Epidermal melanocyte (primary cell): ENCODE measurements around the gene HOXC9.
"Not testable (repeated sequence)": the region's sequence is repeated elsewhere in the genome, so short reads cannot be mapped to it uniquely, and the experiment has no call there.

ENCODE experiments used
- DNase-seq: peaks from one replicate; pipeline ENCODE4 v3.0.0; 2011; ENCODE audit warnings: low spot score; ENCODE audit not compliant: insufficient read length

HOXC9 gene

GRCh38 chr12:54037360-54038283, 37.7 kb downstream of the HOXC9 start:
- no peak for DNase-seq

- no peak for DNase-seq
Observed at GRCh38 chr12:54038284-54038870, 38.4 kb downstream of the HOXC9 start.

DNA sequence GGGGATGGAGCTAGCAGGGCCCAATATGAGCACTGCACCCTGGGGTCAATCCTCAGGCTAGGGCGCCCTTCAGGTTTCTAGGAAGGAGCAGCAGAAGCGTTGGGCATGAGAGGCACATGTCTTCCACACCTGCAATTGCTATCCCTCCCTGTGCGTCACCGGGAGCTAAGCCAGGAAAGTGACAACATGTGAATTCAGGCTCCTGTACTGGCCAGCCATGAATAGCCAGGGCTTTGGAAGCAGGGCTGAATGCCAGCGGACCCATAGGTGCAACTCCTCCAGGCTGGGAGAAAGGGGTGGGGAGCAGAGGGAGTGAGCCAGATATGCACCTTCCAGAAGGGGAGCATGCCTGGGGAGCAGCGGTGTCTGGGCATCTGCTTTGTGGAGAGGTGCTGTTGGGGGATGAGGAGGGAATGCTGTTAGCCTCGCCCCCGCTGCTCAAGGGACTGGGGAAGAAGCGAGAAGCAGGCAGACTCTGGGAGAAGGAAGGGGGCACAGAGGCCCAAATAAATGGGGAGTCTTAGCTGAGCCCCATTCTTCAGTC, 39.0 kb downstream of the HOXC9 start:
- DNase-seq, result no peak

GRCh38 chr12:54039417-54040147, 39.6 kb downstream of the HOXC9 start:
- DNase-seq, result no peak

DNA sequence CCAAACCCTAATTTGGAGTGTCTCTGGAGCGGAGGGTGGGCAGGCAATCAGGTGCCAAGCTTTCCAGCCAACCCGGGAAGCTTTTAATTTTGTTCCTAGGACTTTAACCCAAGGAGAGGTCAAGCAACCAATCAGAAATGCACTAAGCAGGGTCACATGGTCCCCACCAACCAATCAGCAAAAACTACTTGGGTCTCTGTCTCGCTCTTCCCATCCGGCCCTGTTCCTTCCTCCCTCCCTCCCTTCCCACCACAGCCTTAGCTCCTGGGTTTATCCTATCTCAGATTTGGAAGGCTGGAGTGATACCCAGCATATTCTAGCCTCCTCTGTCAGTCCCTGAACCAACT, 40.2 kb downstream of the HOXC9 start:
- no peak for DNase-seq

DNA sequence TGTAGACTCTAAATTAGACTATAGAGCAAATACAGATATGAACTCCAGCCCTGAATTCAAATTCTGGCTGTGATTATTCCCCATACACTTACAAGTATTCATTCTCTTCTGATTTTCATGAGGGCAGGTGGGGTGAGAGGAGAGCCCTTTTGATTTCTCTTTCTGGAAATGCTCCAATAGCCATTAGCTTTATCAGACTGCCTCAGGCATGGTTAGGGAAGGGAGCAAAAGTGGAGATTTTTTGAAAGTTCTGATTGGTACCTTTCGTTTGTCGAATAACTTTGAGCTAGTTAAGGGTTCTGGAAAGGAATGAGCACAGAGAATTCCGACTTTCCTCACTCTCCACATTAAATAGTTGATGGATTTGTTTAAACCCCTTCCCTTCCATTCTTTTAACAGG, 40.7 kb downstream of the HOXC9 start:
- DNase-seq, result no peak

GRCh38 chr12:54041097-54041690, 41.2 kb downstream of the HOXC9 start:
- DNase-seq, result no peak

- DNase-seq, result not testable (repeated sequence)
Observed at GRCh38 chr12:54042033-54042432, 42.1 kb downstream of the HOXC9 start.

GRCh38 chr12:54042970-54043853, 43.3 kb downstream of the HOXC9 start:
- DNase-seq, result no peak

GRCh38 chr12:54044425-54045103, 44.6 kb downstream of the HOXC9 start:
- DNase-seq, result peak; percentile 64

GRCh38 chr12:54045401-54045800, 45.4 kb downstream of the HOXC9 start:
- DNase-seq, result no peak

GRCh38 chr12:54045868-54046521, 46.0 kb downstream of the HOXC9 start:
- no peak for DNase-seq

DNA sequence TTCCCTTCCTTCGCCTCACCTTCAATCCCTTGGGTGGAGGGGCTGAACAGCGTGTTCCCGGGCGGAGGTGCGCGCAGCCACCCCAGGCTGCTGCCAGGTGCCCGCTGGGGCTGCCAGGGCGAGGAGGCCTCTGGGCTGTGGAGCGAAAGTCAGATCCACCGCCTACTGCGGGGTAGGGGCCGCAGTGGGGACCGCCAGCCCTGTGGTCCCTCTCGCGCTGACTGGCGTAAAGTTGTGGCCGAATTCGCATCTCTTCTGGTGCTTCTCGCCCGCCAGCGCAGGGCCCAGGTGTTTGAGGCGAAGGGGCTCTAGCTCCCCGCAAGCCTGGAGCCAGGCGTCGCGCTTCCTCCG, 46.8 kb downstream of the HOXC9 start:
- no peak for DNase-seq

DNA sequence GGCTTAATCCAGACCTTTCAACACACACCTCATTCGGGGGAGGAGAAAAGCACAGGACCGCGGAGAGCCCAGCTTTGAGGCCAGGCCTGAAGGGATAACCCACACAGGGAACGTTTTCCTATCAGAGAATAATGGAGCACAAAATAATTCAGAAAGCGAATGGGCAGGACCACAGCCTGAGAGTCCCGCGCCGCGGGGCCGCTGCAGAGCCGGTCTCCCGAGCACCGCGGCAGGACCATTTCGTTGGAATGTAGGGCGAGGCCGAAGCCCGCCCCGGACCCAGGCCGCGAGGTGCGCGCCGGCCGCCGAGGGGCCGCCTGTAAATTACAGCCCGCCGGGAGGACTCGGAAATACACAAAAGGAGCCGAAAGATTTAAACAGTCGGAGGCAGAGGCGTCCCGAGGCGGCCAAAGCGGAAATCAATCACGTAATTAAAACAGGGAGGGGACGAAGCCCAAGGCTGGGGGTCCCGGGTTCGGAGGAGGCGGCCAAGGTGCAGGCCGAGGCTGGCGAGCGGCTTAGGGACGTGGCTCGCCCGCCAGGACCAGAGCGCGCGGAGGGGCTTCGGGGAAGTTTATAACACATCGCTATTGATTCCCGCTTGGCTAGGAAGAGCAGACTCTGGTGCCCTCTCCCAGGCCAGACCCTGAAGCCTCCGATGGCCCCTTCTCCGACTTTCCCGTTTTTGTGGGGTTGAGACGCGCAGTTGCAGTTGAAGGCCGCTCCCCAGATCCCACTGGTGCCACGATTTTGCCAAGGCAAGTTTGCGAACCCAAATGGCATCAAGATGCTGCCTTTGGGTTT, 47.4 kb downstream of the HOXC9 start:
- DNase-seq, result no peak

DNA sequence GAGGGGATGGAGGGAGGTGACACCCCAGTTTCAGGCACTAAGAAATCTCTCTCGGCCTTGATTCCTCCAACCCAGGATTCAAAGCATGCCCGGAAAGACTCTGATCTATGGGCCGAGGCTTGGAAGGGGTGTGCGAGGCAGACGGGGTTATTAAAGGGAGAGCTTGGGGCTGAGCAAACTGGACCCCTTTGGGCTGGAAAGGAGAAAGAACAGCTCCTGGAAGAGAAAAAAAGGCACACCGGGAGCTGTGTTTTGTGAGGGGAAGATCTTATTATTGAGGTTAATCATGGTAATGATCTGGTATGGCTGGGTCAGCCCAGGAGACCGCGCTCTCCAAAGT, 48.0 kb downstream of the HOXC9 start:
- DNase-seq, result no peak

GRCh38 chr12:54048406-54049093, 48.6 kb downstream of the HOXC9 start:
- no peak for DNase-seq

DNA sequence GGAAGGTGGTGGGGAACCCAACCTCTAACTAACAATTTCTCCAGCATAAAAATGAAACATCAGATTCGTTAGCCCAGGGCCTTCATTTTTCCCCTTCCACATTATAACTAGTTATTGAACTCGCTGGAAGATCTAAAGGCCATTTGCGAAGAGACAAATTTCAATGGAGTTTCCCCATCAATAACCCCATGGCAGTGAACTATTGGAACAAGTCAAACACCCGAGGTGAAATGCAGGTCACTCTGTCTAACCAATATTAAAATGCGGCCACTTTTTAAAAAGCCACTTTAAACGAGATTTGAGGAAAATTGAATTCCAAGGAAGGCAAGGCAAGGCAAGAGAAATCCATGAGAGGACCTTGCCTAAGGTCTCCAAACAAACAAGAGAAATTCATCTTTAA, 49.1 kb downstream of the HOXC9 start:
- no peak for DNase-seq

- no peak for DNase-seq
Observed at GRCh38 chr12:54050482-54050810, 50.5 kb downstream of the HOXC9 start.
